Panc1 (cell line): ENCODE results near the gene PHRF1. TPM values are rescaled to one million over a fixed set of nuclear protein-coding genes. Genes with fewer than 3 reads are reported as not detected.
"Not testable (repeated sequence)": the region's sequence is repeated elsewhere in the genome, so short reads cannot be mapped to it uniquely, and the experiment has no call there.

Experiments used
- ATAC-seq: fragments of 200-7000 bp; cut with Tn5 transposase; 2 replicates; pipeline ENCODE4 v1.9.1; 2020; ENCODE audit warnings: mild to moderate bottlenecking, moderate library complexity
- BruUV-seq: library from RNA; stranded (reverse); fragments of 400-500 nt; replicated peaks from 2 replicates; lab custom pipeline; 2021; lab: Mats Ljungman, UMichigan
- CTCF ChIA-PET: fragments of 300-600 bp; sonication (Branson Sonifier 250); formaldehyde crosslinking; loops from one replicate; lab custom pipeline; 2022; ENCODE audit warnings: antibody characterized with exemption; lab: Charles Lee
- POLR2A ChIA-PET: fragments of 300-600 bp; sonication (Branson Sonifier 250); formaldehyde crosslinking; loops from one replicate; lab custom pipeline; 2022; ENCODE audit warnings: antibody characterized with exemption; lab: Charles Lee
- DNase-seq: peaks from one replicate; pipeline ENCODE4 v3.0.0-alpha.2; 2010; ENCODE audit warnings: low read depth, low spot score
- H3K27ac ChIP-seq: 2 replicates; pipeline ENCODE4 v1.5.1; 2011; ENCODE audit warnings: mild to moderate bottlenecking, low read length, inconsistent platforms
- H3K27me3 ChIP-seq: fragments of 200-500 bp; sonication (Bioruptor generic); 2 replicates; pipeline ENCODE4 v1.6.0; 2014; ENCODE audit warnings: low read length, inconsistent platforms; ENCODE audit not compliant: control insufficient read depth, insufficient read depth
- H3K36me3 ChIP-seq: fragments of 200-500 bp; sonication (Bioruptor generic); 2 replicates; pipeline ENCODE4 v1.5.1; 2014; ENCODE audit warnings: inconsistent platforms, mild to moderate bottlenecking, low read length, moderate library complexity; ENCODE audit not compliant: control insufficient read depth, insufficient read depth
- H3K4me1 ChIP-seq: 2 replicates; pipeline ENCODE4 v1.5.1; 2011; ENCODE audit warnings: inconsistent platforms, mild to moderate bottlenecking, low read length, moderate library complexity; ENCODE audit not compliant: control insufficient read depth, insufficient read depth
- H3K4me3 ChIP-seq, 2 experiments: 2 replicates each; pipeline ENCODE4 v1.5.1; 2011 to 2012; ENCODE audit warnings: low read depth in 2 of 2, low read length in 2 of 2, mild to moderate bottlenecking in 2 of 2, inconsistent platforms in 1 of 2, moderate library complexity in 1 of 2
- H3K9me3 ChIP-seq: fragments of 200-500 bp; sonication (Bioruptor generic); 2 replicates; pipeline ENCODE4 v1.5.1; 2014; ENCODE audit warnings: low read depth, mild to moderate bottlenecking, inconsistent platforms, low read length, moderate library complexity; ENCODE audit not compliant: control insufficient read depth, insufficient read depth
- POLR2AphosphoS5 ChIP-seq: IDR thresholded peaks from 2 replicates; pipeline ENCODE4 v1.6.1; 2012; ENCODE audit warnings: mild to moderate bottlenecking, low read depth, low read length, moderate library complexity
- SIN3A ChIP-seq: IDR thresholded peaks from 2 replicates; pipeline ENCODE4 v1.6.1; 2012; ENCODE audit warnings: low read depth, mild to moderate bottlenecking, low read length, moderate library complexity, borderline replicate concordance; ENCODE audit not compliant: insufficient read depth
- TCF7L2 ChIP-seq: IDR thresholded peaks from 2 replicates; pipeline ENCODE4 v1.6.1; 2011; ENCODE audit warnings: mild to moderate bottlenecking, low read depth, low read length, inconsistent platforms
- in situ Hi-C: cut with HindIII; loops from 2 replicates; pipeline ENCODE4 v1.10.0; 2016; ENCODE audit warnings: low sequenced_read_pairs, low pct_unique_long_range_greater_than_20kb
- intact Hi-C: fragments of 100-400 bp; cut with micrococcal nuclease; formaldehyde crosslinking; loops from one replicate; pipeline ENCODE4 v1.10.0; 2022; ENCODE audit not compliant: unreplicated experiment
- total RNA-seq: library from RNA; stranded (reverse); gene quantifications from one replicate; pipeline ENCODE4 v1.2.1, GENCODE V29; 2021; ENCODE audit not compliant: unreplicated experiment
- TF ChIP-seq, protein P1 (sequence below): fragments of 450-650 bp; IDR thresholded peaks from 2 replicates; pipeline ENCODE4 v1.5.1; 2017; ENCODE audit warnings: mild to moderate bottlenecking
- TF ChIP-seq, protein P2 (sequence below), 2 experiments: IDR thresholded peaks; 2 replicates each; pipeline ENCODE4 v1.6.1; 2011 to 2012; ENCODE audit warnings: low read depth in 2 of 2, control low read depth in 1 of 2, low read length in 1 of 2, mild to moderate bottlenecking in 1 of 2, moderate library complexity in 1 of 2; ENCODE audit not compliant: insufficient read depth in 1 of 2

PHRF1 gene
- total RNA-seq, 1 experiment from 2014 or later, result 90.6 TPM

DNA sequence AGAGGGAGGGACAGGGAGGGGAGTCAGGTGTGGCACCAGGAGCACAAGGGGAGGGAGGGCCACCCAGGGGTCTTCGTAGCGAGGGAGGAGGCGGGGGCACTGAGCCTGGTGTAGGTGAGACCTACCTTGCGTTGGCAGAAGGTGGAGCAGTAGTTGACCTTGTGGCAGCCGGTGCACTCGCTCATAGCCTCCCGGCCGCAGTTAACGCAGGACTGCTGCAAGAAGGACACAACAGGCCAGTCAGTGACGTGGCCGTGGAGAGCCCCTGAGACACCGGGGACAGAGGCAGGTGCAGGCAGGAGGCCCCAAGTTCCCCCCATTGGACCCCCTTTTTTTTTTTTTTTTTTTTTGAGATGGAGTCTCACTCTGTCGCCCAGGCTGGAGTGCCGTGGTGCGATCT is 77.6 kb downstream of the PHRF1 start:
- Histone ChIP-seq H3K36me3 (no peaks in the 10 kb centered on the region), H3K27me3 (no peaks in the 10 kb centered on the region), H3K4me3 (no peak overlapping the region), H3K4me1 (no peaks in the 10 kb centered on the region), H3K27ac (no peak overlapping the region), H3K9me3 (no peaks in the 10 kb centered on the region)
- ChIA-PET POLR2A (no interaction called here), CTCF (no interaction called here)
- no TSS peak for BruUV-seq
- in situ Hi-C loops, result no loop called here
- ATAC-seq (no peak), DNase-seq (no peak)
- TF ChIP-seq, protein P1, sequence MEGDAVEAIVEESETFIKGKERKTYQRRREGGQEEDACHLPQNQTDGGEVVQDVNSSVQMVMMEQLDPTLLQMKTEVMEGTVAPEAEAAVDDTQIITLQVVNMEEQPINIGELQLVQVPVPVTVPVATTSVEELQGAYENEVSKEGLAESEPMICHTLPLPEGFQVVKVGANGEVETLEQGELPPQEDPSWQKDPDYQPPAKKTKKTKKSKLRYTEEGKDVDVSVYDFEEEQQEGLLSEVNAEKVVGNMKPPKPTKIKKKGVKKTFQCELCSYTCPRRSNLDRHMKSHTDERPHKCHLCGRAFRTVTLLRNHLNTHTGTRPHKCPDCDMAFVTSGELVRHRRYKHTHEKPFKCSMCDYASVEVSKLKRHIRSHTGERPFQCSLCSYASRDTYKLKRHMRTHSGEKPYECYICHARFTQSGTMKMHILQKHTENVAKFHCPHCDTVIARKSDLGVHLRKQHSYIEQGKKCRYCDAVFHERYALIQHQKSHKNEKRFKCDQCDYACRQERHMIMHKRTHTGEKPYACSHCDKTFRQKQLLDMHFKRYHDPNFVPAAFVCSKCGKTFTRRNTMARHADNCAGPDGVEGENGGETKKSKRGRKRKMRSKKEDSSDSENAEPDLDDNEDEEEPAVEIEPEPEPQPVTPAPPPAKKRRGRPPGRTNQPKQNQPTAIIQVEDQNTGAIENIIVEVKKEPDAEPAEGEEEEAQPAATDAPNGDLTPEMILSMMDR, result no peak
- TF ChIP-seq SIN3A (no peak), POLR2AphosphoS5 (no peak), TCF7L2 (no peak)
- TF ChIP-seq, protein P2, sequence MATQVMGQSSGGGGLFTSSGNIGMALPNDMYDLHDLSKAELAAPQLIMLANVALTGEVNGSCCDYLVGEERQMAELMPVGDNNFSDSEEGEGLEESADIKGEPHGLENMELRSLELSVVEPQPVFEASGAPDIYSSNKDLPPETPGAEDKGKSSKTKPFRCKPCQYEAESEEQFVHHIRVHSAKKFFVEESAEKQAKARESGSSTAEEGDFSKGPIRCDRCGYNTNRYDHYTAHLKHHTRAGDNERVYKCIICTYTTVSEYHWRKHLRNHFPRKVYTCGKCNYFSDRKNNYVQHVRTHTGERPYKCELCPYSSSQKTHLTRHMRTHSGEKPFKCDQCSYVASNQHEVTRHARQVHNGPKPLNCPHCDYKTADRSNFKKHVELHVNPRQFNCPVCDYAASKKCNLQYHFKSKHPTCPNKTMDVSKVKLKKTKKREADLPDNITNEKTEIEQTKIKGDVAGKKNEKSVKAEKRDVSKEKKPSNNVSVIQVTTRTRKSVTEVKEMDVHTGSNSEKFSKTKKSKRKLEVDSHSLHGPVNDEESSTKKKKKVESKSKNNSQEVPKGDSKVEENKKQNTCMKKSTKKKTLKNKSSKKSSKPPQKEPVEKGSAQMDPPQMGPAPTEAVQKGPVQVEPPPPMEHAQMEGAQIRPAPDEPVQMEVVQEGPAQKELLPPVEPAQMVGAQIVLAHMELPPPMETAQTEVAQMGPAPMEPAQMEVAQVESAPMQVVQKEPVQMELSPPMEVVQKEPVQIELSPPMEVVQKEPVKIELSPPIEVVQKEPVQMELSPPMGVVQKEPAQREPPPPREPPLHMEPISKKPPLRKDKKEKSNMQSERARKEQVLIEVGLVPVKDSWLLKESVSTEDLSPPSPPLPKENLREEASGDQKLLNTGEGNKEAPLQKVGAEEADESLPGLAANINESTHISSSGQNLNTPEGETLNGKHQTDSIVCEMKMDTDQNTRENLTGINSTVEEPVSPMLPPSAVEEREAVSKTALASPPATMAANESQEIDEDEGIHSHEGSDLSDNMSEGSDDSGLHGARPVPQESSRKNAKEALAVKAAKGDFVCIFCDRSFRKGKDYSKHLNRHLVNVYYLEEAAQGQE (IDR thresholded peaks at IDR 0.05; ENCODE audit: insufficient read depth in 1 of 2, low read depth in 2 of 2, low read length in 1 of 2), result no peak
- intact Hi-C loops, result no loop called here

GRCh38 chr11:654444-654843 is 78.2 kb downstream of the PHRF1 start:
- H3K27me3 ChIP-seq, H3K9me3 ChIP-seq, DNase-seq, POLR2A ChIA-PET, BruUV-seq, H3K4me1 ChIP-seq, H3K27ac ChIP-seq, intact Hi-C loops, in situ Hi-C loops, CTCF ChIA-PET, H3K36me3 ChIP-seq, H3K4me3 ChIP-seq, ATAC-seq: not testable (repeated sequence)

- ATAC-seq (no peak; the same call in 1 of the 2 replicates), DNase-seq (no peak)
- H3K36me3 ChIP-seq, result no peaks in the 10 kb centered on the region; the same call in 1 of the 2 replicates
- H3K4me3 ChIP-seq, result no peak overlapping the region
- BruUV-seq, result no TSS peak
- no peaks in the 10 kb centered on the region for H3K27me3 ChIP-seq
- H3K4me1 ChIP-seq, result no peaks in the 10 kb centered on the region
- no peaks in the 10 kb centered on the region for H3K9me3 ChIP-seq
- TF ChIP-seq POLR2AphosphoS5, result no peak
- TF ChIP-seq, protein P2 (IDR thresholded peaks at IDR 0.05; ENCODE audit: insufficient read depth in 1 of 2, low read depth in 2 of 2, low read length in 1 of 2), result no peak
- no peak for TF ChIP-seq SIN3A
- TF ChIP-seq, protein P1, result no peak
- in situ Hi-C loops, result no loop called here
- intact Hi-C loops, result no loop called here
- no peak overlapping the region for H3K27ac ChIP-seq
- ChIA-PET POLR2A (no interaction called here), CTCF (no interaction called here)
Measured at GRCh38 chr11:655036-655726, 78.9 kb downstream of the PHRF1 start.
